ENCODE results near the gene ICA1. TPM values are rescaled to one million over a fixed set of nuclear protein-coding genes. Genes with fewer than 3 reads are reported as not detected.
A peak's percentile ranks its signal among the peaks of the same experiment; 100 is the strongest.
"Not testable (repeated sequence)": the region's sequence is repeated elsewhere in the genome, so short reads cannot be mapped to it uniquely, and the experiment has no call there.

Gene ICA1
- total RNA-seq, 1 donor from 2014 or later, result 44.3 TPM

DNA sequence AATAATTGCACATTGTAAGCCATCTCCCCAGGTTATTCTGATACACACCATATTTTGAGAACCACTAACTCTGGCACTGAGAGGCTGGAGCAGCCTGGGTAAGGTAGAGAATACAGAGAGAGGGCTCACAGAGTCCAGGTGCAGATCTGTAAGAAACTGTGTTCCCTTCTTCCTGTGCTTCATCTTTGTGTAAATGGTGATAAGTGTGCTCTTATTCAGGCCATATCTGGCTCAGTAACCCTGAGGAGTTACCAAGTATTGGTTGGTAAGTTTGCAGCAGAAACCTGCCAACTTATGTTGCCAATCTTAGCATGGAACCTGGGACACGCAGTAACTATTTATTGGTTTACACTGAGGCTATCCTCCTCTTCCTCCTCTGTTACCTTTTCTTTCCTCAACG lies 16.2 kb upstream of the ICA1 start:
- intact Hi-C loops (cut with DNase I), result no loop called here
- ATAC-seq, result no peak

DNA sequence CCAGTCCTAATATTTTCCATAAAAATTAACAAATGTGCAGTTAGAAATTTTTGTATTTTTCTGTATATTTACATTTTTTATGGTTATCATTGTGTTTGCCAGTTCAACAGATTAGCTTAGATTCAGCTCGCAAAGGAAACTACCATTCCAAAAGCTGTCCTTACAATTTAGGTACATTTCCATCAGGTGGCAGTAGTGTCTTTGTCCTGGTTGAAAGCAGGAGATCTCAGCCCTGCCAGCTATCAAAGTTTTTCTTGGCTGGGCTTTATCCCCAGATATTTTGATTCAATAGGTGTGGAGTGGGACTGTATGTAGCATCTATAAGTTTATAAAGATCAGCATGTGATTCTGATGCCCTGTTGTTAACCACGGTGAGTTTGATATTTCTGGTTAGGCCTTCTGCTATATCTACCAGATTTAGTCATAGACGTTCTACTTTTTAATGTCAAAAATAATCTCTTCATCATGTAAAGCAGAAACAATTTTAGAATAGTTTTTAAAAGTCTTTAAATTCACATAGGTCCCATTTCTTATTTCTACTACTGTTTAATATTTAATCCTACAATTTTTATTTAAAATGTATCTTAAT lies 15.5 kb upstream of the ICA1 start:
- DNase-seq (ENCODE audit: missing footprints) (no peak), ATAC-seq (no peak)
- intact Hi-C loops (cut with DNase I), result no loop called here

More for the DNA sequence above, 16.2 kb upstream of the ICA1 start:
- DNase-seq (ENCODE audit: missing footprints), result no peak

DNA sequence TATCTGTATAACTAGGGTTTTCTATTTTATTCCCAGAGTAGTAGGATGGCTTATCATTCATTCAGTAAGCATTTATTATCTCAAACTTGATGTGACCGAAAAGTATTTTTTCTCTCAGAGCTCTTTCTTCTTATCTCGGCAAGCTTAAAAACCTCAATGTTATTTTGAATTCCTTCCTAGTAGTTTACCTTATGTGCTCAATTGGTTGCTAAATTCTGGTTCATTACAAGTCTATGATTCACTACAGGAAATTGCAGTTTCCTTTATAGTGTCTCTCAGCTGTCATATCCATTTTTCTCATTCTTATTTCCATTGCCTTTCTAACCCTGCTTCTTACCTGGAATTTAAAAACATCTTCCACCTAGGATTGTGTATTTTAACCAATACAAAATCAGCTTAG lies 12.6 kb upstream of the ICA1 start:
- no peak for ATAC-seq
- intact Hi-C loops (cut with DNase I), result no loop called here

DNA sequence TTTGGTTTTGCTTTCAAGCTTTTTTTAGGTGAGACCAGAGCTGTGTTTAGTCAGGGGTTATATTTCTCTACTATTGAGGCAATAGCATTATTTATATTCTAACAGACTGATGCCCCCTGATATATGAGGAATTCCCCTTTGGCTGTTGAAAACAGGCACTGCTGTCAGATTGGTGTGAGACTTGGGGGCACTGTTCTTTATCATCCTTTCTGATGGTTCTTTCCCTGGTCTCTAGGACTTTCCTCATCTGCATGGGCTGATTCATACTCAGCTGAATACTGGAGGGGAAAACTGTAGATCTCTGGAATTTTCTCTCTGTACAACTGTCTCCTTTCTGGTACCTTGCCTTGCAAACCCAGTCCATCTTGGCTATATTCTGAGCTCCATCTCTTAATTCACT lies 10.0 kb upstream of the ICA1 start:
- ATAC-seq (no peak), DNase-seq (ENCODE audit: missing footprints) (no peak)
- intact Hi-C loops (cut with DNase I), result no loop called here

More for the DNA sequence above, 12.6 kb upstream of the ICA1 start:
- DNase-seq (ENCODE audit: missing footprints), result no peak

DNA sequence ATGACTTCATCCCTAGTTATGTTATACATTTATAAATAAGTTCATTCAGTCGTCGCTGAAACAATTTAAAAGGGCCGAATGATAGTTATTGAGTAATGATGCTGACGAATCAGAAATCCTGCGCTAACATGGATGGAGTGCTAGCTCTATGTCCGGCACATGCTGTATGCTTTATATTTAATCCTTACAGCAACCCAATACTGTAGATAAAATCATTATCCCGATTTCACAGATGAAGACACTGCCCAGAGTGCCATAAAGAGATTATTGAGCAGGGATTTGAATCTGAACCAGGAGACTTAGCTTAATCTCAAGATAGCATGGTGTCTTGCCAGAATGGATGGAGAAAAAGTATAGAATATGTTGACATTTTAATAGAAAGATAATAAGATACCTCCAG lies 1.1 kb upstream of the ICA1 start:
- DNase-seq (ENCODE audit: missing footprints) (no peak), ATAC-seq (no peak)
- intact Hi-C loops (cut with DNase I), result no loop called here

DNA sequence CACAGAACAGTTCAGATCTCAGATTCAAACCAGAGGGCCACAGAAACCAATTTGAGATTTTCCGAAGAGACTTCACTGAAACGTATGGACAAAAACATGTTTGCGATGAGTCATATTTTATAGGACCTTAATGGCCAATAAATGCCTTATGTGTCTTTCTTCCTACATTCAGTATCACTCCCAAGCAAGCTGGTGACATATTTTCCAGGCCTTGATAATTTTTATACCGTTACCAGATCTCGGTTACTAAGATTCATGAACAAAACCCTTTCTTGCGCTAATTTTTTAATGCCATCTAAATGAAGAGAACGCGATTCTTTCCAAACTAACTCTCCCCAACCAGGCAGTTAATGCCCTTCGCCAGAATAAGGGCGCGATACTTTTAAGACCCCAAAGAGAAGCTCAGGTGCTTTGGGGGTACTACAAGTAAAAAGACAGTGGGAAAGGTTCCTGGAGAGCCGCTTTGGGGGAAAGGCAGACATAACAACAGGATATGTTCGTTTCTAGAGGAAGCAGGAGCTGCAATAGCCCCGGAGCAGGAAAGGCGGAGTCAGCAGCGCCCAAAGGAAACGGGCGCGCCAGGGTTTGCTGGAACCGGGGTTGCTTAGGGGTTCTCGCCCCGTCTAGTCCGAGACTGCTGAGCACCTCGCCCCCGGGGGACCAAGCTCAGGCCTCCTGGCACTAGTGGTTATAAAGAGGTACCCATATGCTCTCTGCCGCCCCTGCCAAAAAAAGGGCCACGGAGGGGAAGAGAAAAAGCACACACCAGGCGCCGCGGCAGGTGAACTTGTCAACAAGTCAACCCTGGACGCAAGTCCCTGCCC lies 884 bp downstream of the ICA1 start:
- DNase-seq (ENCODE audit: missing footprints), result peak; percentile 86
- ATAC-seq, result peak; percentile 53
- intact Hi-C loops (cut with DNase I), result loop anchor here (2.0 kb wide), 1 partner anchor 24 kb away; no protein-coding TSS in a partner anchor

DNA sequence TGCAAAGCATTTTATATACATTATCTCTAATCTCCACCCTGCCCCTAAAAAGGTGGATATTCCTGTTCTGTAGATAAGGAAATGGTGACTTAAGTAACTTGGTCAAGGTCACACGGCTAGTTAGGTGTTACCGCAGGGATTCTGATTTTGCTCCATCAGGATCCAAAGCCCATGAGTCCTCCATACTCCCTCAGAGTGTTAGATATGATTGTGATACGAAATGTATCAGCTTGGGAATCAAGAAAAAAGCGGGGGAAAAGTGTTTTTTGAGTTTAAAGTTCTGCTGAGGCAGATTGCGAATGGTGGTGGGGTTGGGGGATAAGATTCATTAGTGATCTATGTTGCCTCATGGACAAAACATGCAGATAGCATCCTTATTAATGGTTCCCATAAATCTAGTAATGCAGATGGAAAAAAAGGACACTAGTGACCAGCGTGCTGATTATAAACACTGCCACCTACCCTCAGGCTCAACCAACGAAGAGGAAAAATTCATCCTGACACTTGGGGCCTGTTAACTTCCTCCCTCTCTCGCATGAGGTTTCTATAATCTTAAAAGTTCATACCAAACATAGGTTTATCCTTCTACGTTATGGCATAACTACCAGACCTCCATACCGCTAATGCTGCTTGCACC lies 2.3 kb downstream of the ICA1 start:
- intact Hi-C loops (cut with DNase I), result loop anchor here (2.0 kb wide), 1 partner anchor 25 kb away; no protein-coding TSS in a partner anchor
- DNase-seq (ENCODE audit: missing footprints) (no peak), ATAC-seq (no peak)

DNA sequence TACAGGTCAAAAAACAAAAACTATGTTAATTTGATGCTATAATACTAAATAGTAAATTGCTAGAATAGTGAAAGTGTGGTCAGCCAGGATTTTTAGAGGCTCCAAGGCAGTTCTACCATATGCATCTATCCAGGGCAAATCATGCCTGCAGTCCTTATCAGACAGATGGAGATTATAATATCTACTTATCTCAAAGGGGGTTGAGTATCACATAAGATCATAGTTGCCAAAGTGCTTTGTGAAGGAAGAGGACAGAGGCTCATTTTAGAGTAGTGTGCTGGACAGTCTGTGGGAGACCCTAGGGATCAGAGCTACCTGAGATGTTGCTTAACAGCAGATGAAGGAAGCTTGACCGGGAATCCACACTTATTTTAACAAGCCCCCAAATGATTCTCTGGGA lies 3.2 kb downstream of the ICA1 start:
- intact Hi-C loops (cut with DNase I), result no loop called here
- ATAC-seq, result no peak
- DNase-seq (ENCODE audit: missing footprints), result no peak

DNA sequence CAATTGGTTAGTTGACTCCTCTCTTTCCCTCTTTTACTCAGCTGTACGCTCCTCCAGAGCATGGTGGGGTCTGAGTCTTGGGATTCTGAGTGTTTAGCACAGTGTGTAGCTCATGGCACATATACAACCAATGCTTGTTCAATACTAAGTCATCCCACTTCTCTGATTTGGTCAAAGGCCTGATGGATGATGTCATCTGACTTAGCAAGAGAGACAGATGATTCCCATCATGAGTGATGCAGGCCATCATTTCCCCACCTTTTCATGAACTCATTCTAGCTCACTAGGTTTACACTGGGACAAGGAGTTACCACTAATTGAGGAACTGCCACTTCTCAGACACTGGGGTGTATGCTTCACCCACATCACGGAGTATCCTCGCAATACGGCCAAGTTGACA lies 3.8 kb downstream of the ICA1 start:
- DNase-seq (ENCODE audit: missing footprints) (no peak), ATAC-seq (no peak)
- intact Hi-C loops (cut with DNase I), result no loop called here

DNA sequence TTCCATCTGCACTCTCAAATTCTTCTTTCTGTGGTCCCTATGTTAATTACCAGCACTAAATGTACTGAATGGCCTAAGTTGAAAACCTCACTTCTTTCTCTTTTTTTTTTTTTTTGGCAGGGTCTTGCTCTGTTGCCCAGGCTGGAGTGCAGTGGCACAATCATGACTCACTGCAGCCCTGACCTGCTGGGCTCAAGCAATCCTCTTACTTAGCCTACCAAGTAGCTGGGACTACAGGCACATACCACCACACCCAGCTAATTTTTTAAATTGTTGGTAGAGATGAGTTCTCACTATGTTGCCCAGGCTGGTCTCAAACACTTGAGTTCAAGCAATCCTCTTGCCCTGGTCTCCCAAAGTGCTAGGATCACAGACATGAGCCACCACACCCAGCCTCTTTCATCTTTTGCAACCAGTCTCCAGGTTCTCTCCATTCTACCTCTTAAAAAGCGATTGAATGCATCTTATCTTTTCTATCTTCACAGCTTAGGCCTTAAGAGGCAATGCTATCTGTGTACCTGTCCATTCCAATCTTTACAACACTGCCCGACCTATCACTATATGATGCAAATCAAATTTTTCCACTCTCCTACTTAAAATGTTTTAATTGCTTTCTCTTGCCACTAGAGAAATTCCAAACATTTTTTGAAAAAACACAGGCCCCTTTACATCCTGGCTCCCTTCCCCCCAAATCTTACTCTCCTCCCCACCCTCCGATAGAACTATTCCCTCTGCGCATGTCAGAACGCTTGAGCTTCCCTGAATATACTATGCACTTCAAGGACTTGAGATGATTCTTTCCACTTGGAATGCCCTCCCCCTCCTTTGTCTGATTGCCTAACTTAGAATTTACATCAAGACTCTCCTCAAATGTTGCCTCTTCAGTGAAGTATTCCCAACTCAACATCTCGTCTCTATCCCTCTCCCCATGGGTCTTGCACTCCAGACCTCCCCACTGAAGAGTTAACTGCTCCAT lies 6.0 kb downstream of the ICA1 start:
- no peak for DNase-seq (ENCODE audit: missing footprints)
- no peak for ATAC-seq
- intact Hi-C loops (cut with DNase I), result no loop called here

DNA sequence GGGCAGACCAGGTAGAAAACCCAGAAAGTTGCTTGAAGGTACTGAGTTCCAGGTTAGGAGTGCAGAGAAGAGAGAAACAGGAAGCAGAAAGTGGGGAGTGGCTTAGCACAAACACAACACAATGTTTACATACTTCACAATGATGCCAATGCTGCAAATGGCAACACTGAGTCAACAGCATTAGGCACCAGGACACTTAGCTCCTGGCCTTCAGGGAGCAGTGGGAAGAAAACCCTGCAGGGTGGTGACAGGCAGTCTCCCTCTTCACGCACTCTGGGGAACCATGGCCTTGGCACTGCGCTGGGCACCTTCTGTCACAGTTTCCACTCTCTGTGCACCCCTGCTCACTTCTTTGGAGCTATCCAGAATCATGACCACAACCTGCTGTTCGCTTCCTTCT lies 7.3 kb downstream of the ICA1 start:
- ATAC-seq, result no peak
- intact Hi-C loops (cut with DNase I), result no loop called here
- DNase-seq (ENCODE audit: missing footprints), result no peak

DNA sequence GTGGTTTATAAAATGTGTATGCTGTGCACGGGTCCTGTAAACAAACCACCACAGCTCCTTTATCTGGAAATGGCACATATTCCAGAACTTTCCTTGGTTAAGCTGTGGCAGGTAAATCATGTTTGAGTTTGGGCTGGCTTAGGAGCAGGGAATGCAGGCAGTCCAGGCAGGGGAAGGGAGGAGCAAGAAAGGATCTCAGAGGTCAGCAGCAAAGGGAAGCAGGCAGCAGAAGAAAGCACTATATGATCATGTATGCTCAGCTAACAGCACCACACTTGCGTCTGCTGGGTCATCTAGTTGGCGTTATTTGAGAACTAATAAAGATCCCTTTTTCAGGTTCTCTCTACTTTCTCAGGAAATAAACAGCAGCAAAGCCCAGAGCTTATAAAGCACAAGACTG lies 7.8 kb downstream of the ICA1 start:
- DNase-seq (ENCODE audit: missing footprints) (no peak), ATAC-seq (no peak)
- intact Hi-C loops (cut with DNase I), result no loop called here

DNA sequence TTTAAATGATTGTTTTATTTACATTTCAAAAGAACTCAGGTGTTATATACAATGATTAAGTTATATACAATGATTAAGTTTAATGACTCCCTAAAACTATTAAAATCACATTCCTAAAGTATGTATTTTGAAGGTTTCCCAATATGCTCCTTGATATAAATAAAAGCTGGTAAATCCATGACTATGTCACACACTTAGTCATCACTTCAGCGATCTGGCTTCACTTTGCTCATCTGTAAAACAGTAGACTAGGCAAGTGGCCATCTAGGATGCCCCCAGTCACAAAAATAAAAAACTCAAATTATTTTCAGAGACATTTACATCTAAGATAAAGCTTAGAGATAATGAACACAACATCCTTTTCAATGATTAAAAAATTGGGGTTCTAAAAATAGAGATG lies 10.8 kb downstream of the ICA1 start:
- ATAC-seq, result no peak
- intact Hi-C loops (cut with DNase I), result no loop called here
- no peak for DNase-seq (ENCODE audit: missing footprints)

DNA sequence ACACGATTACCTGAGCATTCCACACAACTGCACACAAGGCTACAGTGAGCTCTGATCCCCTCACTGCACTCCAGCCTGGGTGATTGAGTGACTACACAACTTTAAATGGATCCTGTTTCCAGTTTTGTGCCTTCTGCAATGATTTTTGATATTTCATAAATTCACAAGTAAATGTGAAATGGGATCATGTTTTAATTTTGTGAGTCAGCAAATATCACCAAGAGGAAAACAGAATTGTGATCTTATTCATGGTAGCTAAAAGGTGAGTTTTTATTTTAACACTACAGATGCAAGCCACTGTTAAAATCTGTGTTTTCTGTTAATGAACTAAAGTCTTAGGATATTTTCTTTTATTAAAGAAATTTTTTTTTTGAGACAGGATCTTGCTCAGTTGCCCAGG lies 11.4 kb downstream of the ICA1 start:
- no peak for DNase-seq (ENCODE audit: missing footprints)
- no peak for ATAC-seq
- intact Hi-C loops (cut with DNase I), result no loop called here

DNA sequence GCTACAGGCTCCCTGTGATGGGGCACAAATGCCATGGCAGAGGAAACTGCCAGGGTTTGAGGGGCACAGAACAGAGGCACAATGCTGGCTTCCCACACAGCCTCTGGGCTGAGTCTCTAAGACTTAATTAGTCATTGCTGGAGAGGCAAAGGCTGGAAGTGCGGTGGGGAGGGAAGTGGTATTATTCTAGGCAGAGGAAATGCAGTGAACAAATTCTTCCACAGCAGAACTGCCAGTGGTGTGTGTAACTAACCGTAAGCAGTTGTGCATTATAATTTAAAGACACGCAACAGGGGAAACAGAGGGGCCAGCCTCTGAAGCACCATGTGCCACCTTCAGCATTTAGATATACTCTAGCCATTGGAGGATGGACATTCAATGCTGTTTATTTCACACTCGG lies 12.8 kb downstream of the ICA1 start:
- ATAC-seq (no peak), DNase-seq (ENCODE audit: missing footprints) (no peak)
- intact Hi-C loops (cut with DNase I), result no loop called here

DNA sequence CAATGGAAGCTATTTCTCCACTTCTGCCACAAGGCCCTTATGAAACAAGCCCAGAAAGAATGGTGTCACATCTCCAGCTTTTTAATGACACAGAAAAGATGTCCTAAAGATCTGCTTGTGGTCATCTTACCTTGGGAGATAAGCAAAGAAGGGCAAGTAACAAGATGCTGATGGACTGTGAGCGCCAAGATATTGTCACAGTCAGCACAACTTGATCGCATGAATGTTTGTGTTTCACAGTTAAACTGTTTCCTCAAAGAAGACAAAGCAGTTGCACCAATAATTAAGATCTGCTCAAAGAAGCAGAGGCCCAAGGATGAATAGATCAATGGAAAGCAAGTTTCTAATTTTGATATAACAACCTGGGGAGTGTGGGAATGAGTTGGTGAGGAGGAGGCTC lies 15.9 kb downstream of the ICA1 start:
- ATAC-seq, result no peak
- DNase-seq (ENCODE audit: missing footprints), result no peak
- intact Hi-C loops (cut with DNase I), result no loop called here

DNA sequence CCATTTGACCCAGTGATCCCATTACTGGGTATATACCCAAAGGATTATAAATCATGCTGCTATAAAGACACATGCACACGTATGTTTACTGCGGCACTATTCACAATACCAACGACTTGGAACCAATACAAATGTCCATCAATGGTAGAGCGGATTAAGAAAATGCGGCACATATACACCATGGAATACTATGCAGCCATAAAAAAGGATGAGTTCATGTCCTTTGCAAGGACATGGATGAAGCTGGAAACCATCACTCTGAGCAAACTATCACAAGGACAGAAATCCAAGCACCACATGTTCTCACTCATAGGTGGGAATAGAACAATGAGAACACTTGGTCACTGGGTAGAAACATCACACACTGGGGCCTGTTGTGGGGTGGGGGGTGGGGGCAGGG lies 16.9 kb downstream of the ICA1 start:
- DNase-seq (ENCODE audit: missing footprints); ATAC-seq; intact Hi-C loops (cut with DNase I): not testable (repeated sequence)

DNA sequence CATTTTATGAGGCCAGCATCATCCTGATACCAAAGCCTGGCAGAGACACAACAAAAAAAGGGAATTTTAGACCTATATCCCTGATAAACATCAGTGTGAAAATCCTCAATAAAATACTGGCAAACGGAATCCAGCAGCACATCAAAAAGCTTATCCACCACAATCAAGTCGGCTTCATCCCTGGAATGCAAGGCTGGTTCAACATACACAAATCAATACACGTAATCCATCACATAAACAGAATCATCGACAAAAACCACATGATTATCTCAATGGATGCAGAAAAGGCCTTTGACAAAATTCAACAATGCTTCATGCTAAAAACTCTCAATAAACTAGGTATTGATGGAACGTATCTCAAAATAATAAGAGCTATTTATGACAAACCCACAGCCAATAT lies 18.9 kb downstream of the ICA1 start:
- DNase-seq (ENCODE audit: missing footprints); ATAC-seq; intact Hi-C loops (cut with DNase I): not testable (repeated sequence)
